GM23338 (cell line): Measurements from ENCODE around the gene KAZN. TPM values are rescaled to one million over a fixed set of nuclear protein-coding genes. Genes with fewer than 3 reads are reported as not detected.

Experiments used
- ATAC-seq: fragments of 200-7000 bp; cut with Tn5 transposase; 3 replicates; pipeline ENCODE4 v1.9.1; 2020
- DNase-seq: peaks from one replicate; pipeline ENCODE4 v3.0.0-alpha.2; 2015; ENCODE audit warnings: low spot score
- H2AFZ ChIP-seq: fragments of 200-600 bp; sonication (generic); 2 replicates; pipeline ENCODE4 v1.8.0; 2016; ENCODE audit warnings: antibody characterized with exemption, mild to moderate bottlenecking, moderate library complexity
- H3F3A ChIP-seq: fragments of 200-600 bp; sonication (generic); replicated peaks from 2 replicates; pipeline ENCODE4 v1.8.0; 2017; ENCODE audit warnings: antibody characterized with exemption, mixed run types, low read depth
- H3K27ac ChIP-seq: fragments of 200-600 bp; sonication (generic); 2 replicates; pipeline ENCODE4 v1.6.1; 2016; ENCODE audit warnings: low read depth
- H3K27me3 ChIP-seq: fragments of 200-600 bp; sonication (generic); 2 replicates; pipeline ENCODE4 v1.8.0; 2016; ENCODE audit warnings: mild to moderate bottlenecking, mixed run types, moderate library complexity; ENCODE audit not compliant: insufficient read depth
- H3K36me3 ChIP-seq: fragments of 200-600 bp; sonication (generic); 2 replicates; pipeline ENCODE4 v1.8.0; 2016; ENCODE audit warnings: mild to moderate bottlenecking; ENCODE audit not compliant: insufficient read depth
- H3K4me1 ChIP-seq: fragments of 200-600 bp; sonication (generic); 2 replicates; pipeline ENCODE4 v1.8.0; 2016; ENCODE audit warnings: mild to moderate bottlenecking, moderate library complexity; ENCODE audit not compliant: insufficient read depth
- H3K4me2 ChIP-seq: fragments of 200-600 bp; sonication (generic); 2 replicates; pipeline ENCODE4 v1.7.1; 2017; ENCODE audit warnings: mixed run types
- H3K4me3 ChIP-seq: fragments of 200-600 bp; sonication (generic); 2 replicates; pipeline ENCODE4 v1.6.1; 2016; ENCODE audit warnings: mixed run types
- H3K79me2 ChIP-seq: fragments of 200-600 bp; sonication (generic); replicated peaks from 2 replicates; pipeline ENCODE4 v1.8.0; 2017; ENCODE audit warnings: mild to moderate bottlenecking; ENCODE audit not compliant: insufficient read depth
- H3K9me2 ChIP-seq: fragments of 200-600 bp; sonication (generic); 2 replicates; pipeline ENCODE4 v1.8.0; 2017; ENCODE audit not compliant: insufficient read depth
- H4K20me1 ChIP-seq: fragments of 200-600 bp; sonication (generic); replicated peaks from 2 replicates; pipeline ENCODE4 v1.8.0; 2017; ENCODE audit warnings: mild to moderate bottlenecking; ENCODE audit not compliant: insufficient read depth
- H3K27ac Mint-ChIP-seq: 2 replicates; pipeline ENCODE4 v1.8.0; 2020; ENCODE audit warnings: inconsistent platforms, mild to moderate bottlenecking, moderate library complexity, mixed read lengths
- H3K27me3 Mint-ChIP-seq: 3 replicates; pipeline ENCODE4 v1.8.0; 2022; ENCODE audit warnings: low read depth, mild to moderate bottlenecking, moderate library complexity, mixed read lengths, inconsistent platforms; ENCODE audit not compliant: insufficient read depth, poor library complexity
- H3K36me3 Mint-ChIP-seq: 3 replicates; pipeline ENCODE4 v1.8.0; 2021; ENCODE audit warnings: low read depth, mild to moderate bottlenecking, inconsistent platforms, moderate library complexity, mixed read lengths
- H3K4me1 Mint-ChIP-seq: 3 replicates; pipeline ENCODE4 v1.8.0; 2020; ENCODE audit warnings: mild to moderate bottlenecking, inconsistent platforms, mixed read lengths
- H3K4me3 Mint-ChIP-seq: 3 replicates; pipeline ENCODE4 v1.8.0; 2021; ENCODE audit warnings: moderate library complexity, mild to moderate bottlenecking, inconsistent platforms, mixed read lengths
- H3K9me3 Mint-ChIP-seq: 3 replicates; pipeline ENCODE4 v1.8.0; 2020; ENCODE audit warnings: moderate library complexity, mild to moderate bottlenecking, inconsistent platforms, mixed read lengths
- CREB1 ChIP-seq: fragments of 250-450 bp; sonication (Bioruptor Pico); IDR thresholded peaks from 2 replicates; pipeline ENCODE4 v1.5.0; 2020; ENCODE audit warnings: low read depth, mild to moderate bottlenecking, moderate library complexity
- ETS1 ChIP-seq: IDR thresholded peaks from 2 replicates; pipeline ENCODE4 v1.6.1; 2016; ENCODE audit warnings: antibody characterized with exemption
- EZH2 ChIP-seq: fragments of 200-600 bp; sonication (generic); IDR thresholded peaks from one replicate; pipeline ENCODE4 v1.8.0; 2017; ENCODE audit warnings: antibody characterized with exemption, mild to moderate bottlenecking, low read depth; ENCODE audit not compliant: unreplicated experiment
- EZH2phosphoT487 ChIP-seq: fragments of 200-600 bp; sonication (generic); IDR thresholded peaks from one replicate; pipeline ENCODE4 v1.8.1; 2018; ENCODE audit warnings: antibody characterized with exemption; ENCODE audit not compliant: unreplicated experiment
- JUNB ChIP-seq: IDR thresholded peaks from one replicate; pipeline ENCODE4 v1.6.1; 2016; ENCODE audit warnings: antibody characterized with exemption; ENCODE audit not compliant: unreplicated experiment
- NANOG ChIP-seq: IDR thresholded peaks from 2 replicates; pipeline ENCODE4 v1.6.1; 2016; ENCODE audit warnings: antibody characterized with exemption, borderline replicate concordance
- POLR2AphosphoS5 ChIP-seq: IDR thresholded peaks from 2 replicates; pipeline ENCODE4 v1.6.1; 2016; ENCODE audit warnings: antibody characterized with exemption, low read depth
- STAT1 ChIP-seq: IDR thresholded peaks from one replicate; pipeline ENCODE4 v1.6.1; 2016; ENCODE audit warnings: antibody characterized with exemption; ENCODE audit not compliant: unreplicated experiment
- ZNF114 ChIP-seq: fragments of 250-450 bp; sonication (Bioruptor Pico); IDR thresholded peaks from 2 replicates; pipeline ENCODE4 v1.5.0; 2020; ENCODE audit warnings: mild to moderate bottlenecking, moderate library complexity
- ZNF331 ChIP-seq: fragments of 250-450 bp; sonication (Bioruptor Pico); IDR thresholded peaks from 2 replicates; pipeline ENCODE4 v1.5.0; 2020; ENCODE audit warnings: low read depth, mild to moderate bottlenecking, moderate library complexity
- ZNF462 ChIP-seq: fragments of 250-450 bp; sonication (Bioruptor Pico); IDR thresholded peaks from 2 replicates; pipeline ENCODE4 v1.5.0; 2020; ENCODE audit warnings: mild to moderate bottlenecking, moderate library complexity
- polyA plus RNA-seq: library from polyadenylated mRNA; unstranded; fragments of >200 nt; fragmentation: Nextera tagmentation; extraction: Ambion mirVana; gene quantifications from 2 replicates; pipeline ENCODE4 v1.2.1, GENCODE V29; 2016
- total RNA-seq: library from RNA; depleted of rRNA; stranded (reverse); fragments of >200 nt; shearing (Covaris generic); gene quantifications from 2 replicates; pipeline ENCODE4 v1.2.3, GENCODE V29; 2014
- TF ChIP-seq, protein P1 (sequence below): IDR thresholded peaks from one replicate; pipeline ENCODE4 v1.6.1; 2018; ENCODE audit warnings: antibody characterized with exemption; ENCODE audit not compliant: unreplicated experiment
- TF ChIP-seq, protein P2 (sequence below), 2 experiments: fragments of 200-600 bp in 1 of 2; sonication (generic) in 1 of 2; conservative IDR thresholded peaks; 2 replicates each; pipeline versions ENCODE4 v1.5.1 to v1.6.1; 2016 to 2017; ENCODE audit warnings: antibody characterized with exemption in 2 of 2, low read depth in 2 of 2, mild to moderate bottlenecking in 2 of 2, moderate library complexity in 1 of 2

The KAZN gene
- total and polyA plus RNA-seq, 2 experiments from 2014 or later, result 9.9 to 15.0 TPM

GRCh38 chr1:14800014-14800413, 201.5 kb downstream of the KAZN start:
- TF ChIP-seq STAT1 (no peak), ZNF462 (CRISPR knock-in tag) (no peak), POLR2AphosphoS5 (no peak), EZH2phosphoT487 (no peak), ZNF114 (no peak), ETS1 (no peak), EZH2 (no peak), ZNF331 (no peak), JUNB (no peak), NANOG (no peak), CREB1 (no peak)
- TF ChIP-seq, protein P1, sequence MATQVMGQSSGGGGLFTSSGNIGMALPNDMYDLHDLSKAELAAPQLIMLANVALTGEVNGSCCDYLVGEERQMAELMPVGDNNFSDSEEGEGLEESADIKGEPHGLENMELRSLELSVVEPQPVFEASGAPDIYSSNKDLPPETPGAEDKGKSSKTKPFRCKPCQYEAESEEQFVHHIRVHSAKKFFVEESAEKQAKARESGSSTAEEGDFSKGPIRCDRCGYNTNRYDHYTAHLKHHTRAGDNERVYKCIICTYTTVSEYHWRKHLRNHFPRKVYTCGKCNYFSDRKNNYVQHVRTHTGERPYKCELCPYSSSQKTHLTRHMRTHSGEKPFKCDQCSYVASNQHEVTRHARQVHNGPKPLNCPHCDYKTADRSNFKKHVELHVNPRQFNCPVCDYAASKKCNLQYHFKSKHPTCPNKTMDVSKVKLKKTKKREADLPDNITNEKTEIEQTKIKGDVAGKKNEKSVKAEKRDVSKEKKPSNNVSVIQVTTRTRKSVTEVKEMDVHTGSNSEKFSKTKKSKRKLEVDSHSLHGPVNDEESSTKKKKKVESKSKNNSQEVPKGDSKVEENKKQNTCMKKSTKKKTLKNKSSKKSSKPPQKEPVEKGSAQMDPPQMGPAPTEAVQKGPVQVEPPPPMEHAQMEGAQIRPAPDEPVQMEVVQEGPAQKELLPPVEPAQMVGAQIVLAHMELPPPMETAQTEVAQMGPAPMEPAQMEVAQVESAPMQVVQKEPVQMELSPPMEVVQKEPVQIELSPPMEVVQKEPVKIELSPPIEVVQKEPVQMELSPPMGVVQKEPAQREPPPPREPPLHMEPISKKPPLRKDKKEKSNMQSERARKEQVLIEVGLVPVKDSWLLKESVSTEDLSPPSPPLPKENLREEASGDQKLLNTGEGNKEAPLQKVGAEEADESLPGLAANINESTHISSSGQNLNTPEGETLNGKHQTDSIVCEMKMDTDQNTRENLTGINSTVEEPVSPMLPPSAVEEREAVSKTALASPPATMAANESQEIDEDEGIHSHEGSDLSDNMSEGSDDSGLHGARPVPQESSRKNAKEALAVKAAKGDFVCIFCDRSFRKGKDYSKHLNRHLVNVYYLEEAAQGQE, result no peak
- TF ChIP-seq, protein P2, sequence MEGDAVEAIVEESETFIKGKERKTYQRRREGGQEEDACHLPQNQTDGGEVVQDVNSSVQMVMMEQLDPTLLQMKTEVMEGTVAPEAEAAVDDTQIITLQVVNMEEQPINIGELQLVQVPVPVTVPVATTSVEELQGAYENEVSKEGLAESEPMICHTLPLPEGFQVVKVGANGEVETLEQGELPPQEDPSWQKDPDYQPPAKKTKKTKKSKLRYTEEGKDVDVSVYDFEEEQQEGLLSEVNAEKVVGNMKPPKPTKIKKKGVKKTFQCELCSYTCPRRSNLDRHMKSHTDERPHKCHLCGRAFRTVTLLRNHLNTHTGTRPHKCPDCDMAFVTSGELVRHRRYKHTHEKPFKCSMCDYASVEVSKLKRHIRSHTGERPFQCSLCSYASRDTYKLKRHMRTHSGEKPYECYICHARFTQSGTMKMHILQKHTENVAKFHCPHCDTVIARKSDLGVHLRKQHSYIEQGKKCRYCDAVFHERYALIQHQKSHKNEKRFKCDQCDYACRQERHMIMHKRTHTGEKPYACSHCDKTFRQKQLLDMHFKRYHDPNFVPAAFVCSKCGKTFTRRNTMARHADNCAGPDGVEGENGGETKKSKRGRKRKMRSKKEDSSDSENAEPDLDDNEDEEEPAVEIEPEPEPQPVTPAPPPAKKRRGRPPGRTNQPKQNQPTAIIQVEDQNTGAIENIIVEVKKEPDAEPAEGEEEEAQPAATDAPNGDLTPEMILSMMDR (conservative IDR thresholded peaks at IDR 0.05; ENCODE audit: low read depth in 2 of 2), result no peak
- Mint-ChIP-seq H3K27ac (no peak overlapping the region), H3K27me3 (peaks cover 9% of the 10 kb centered on the region), H3K4me1 (no peaks in the 10 kb centered on the region), H3K36me3 (0 out of 3 replicates have a peak, but pooled peaks cover 4% of the 10 kb centered on the region), H3K9me3 (no peaks in the 10 kb centered on the region; the same call in 1 of the 3 replicates), H3K4me3 (no peak overlapping the region)
- no peaks in the 10 kb centered on the region; the same call in 1 of the 2 replicates for H4K20me1 ChIP-seq
- no peaks in the 10 kb centered on the region for H3K9me2 ChIP-seq
- no peak overlapping the region for H3K27ac ChIP-seq
- no peak overlapping the region for H3K4me2 ChIP-seq
- H3F3A ChIP-seq, result no peaks in the 10 kb centered on the region
- no peak for ATAC-seq
- no peaks in the 10 kb centered on the region for H3K79me2 ChIP-seq
- no peak overlapping the region for H3K4me3 ChIP-seq
- H3K27me3 ChIP-seq, result no peaks in the 10 kb centered on the region
- no peak for DNase-seq
- no peaks in the 10 kb centered on the region for H3K4me1 ChIP-seq
- H3K36me3 ChIP-seq, result no peaks in the 10 kb centered on the region
- H2AFZ ChIP-seq, result no peak overlapping the region
